ENCODE data around the gene CRLF1.
A peak's percentile ranks its signal among the peaks of the same experiment; 100 is the strongest.

The CRLF1 gene

GRCh38 chr19:18543814-18544475, 62.7 kb downstream of the CRLF1 start:
- peak; percentile 72 for DNase-seq

Measured in NCI-H146 (cell line).